Forelimb muscle (tissue), 1 donor: ENCODE measurements around the gene PROK1. TPM values are rescaled to one million over a fixed set of nuclear protein-coding genes. Genes with fewer than 3 reads are reported as not detected.

Source experiments
- polyA plus RNA-seq: library from polyadenylated mRNA; unstranded; fragments of 120-200 nt; gene quantifications from one replicate; pipeline ENCODE4 v1.2.1, GENCODE V29; 2013; ENCODE audit not compliant: insufficient read length

The PROK1 gene
- polyA plus RNA-seq, 1 donor = not detected

Other genes starting within 250 kb of the PROK1 start
- 8.0 TPM for gene KCNC4, start 240.8 kb upstream of the PROK1 start, polyA plus RNA-seq
- gene RBM15, start 111.8 kb upstream of the PROK1 start, polyA plus RNA-seq = 8.6 TPM
- gene SLC16A4, start 60.1 kb upstream of the PROK1 start, polyA plus RNA-seq = 9.9 TPM
- gene LAMTOR5, start 43.5 kb upstream of the PROK1 start, polyA plus RNA-seq = 102 TPM
- 0.40 TPM for gene KCNA10, start 68.0 kb downstream of the PROK1 start, polyA plus RNA-seq
- 0.71 TPM for gene KCNA2, start 155.2 kb downstream of the PROK1 start, polyA plus RNA-seq
- 0.15 TPM for gene KCNA3, start 223.8 kb downstream of the PROK1 start, polyA plus RNA-seq